ENCODE results near the gene TYW1B.
"Not testable (repeated sequence)": the region's sequence is repeated elsewhere in the genome, so short reads cannot be mapped to it uniquely, and the experiment has no call there.

- TF ChIP-seq CTCF, POLR2A, EP300 (IDR thresholded peaks at IDR 0.05): not testable (repeated sequence)
Observed at GRCh38 chr7:72689344-72689743, 138.7 kb downstream of the TYW1B start.

Measured in tibial nerve (tissue), 4 donors.